Nephron (organoid): ENCODE data around the gene ALOX12.

ENCODE experiments used
- H3K27ac Mint-ChIP-seq, 3 experiments: 2 replicates each; pipeline ENCODE4 v1.8.0; 2020; ENCODE audit warnings: mixed read lengths in 3 of 3, mild to moderate bottlenecking in 2 of 3, moderate library complexity in 1 of 3
- H3K27me3 Mint-ChIP-seq: 2 replicates; pipeline ENCODE4 v1.8.0; 2021; ENCODE audit warnings: low read depth, mild to moderate bottlenecking, moderate library complexity, mixed read lengths
- H3K36me3 Mint-ChIP-seq: 2 replicates; pipeline ENCODE4 v1.8.0; 2020; ENCODE audit warnings: low read depth, mixed read lengths
- H3K4me1 Mint-ChIP-seq: 2 replicates; pipeline ENCODE4 v1.8.0; 2020; ENCODE audit warnings: mixed read lengths
- H3K4me3 Mint-ChIP-seq, 3 experiments: 2 replicates each; pipeline ENCODE4 v1.8.0; 2020; ENCODE audit warnings: mild to moderate bottlenecking in 3 of 3, mixed read lengths in 3 of 3, moderate library complexity in 2 of 3
- H3K9me3 Mint-ChIP-seq: 2 replicates; pipeline ENCODE4 v1.8.0; 2020; ENCODE audit warnings: mixed read lengths
- CTCF ChIP-seq, 3 experiments: fragments of 200-600 bp; sonication (generic); IDR thresholded peaks; one replicate each; pipeline ENCODE4 v1.5.0; 2021; ENCODE audit warnings: antibody characterized with exemption in 3 of 3; ENCODE audit not compliant: unreplicated experiment in 3 of 3

The ALOX12 gene

GRCh38 chr17:7029096-7029495, 33.2 kb downstream of the ALOX12 start:
- H3K27me3 Mint-ChIP-seq = peaks cover 43% of the 10 kb centered on the region
- no peaks in the 10 kb centered on the region for H3K36me3 Mint-ChIP-seq
- H3K27ac Mint-ChIP-seq = no peak overlapping the region
- no peak for TF ChIP-seq CTCF (IDR thresholded peaks at IDR 0.05; ENCODE audit: unreplicated experiment in 3 of 3)
- H3K4me1 Mint-ChIP-seq = no peaks in the 10 kb centered on the region
- H3K9me3 Mint-ChIP-seq = no peaks in the 10 kb centered on the region
- H3K4me3 Mint-ChIP-seq = peak overlapping the region in 1 of 3 experiments; percentile 17

GRCh38 chr17:7029659-7030058, 33.8 kb downstream of the ALOX12 start:
- no peak for TF ChIP-seq CTCF (IDR thresholded peaks at IDR 0.05; ENCODE audit: unreplicated experiment in 3 of 3)
- Mint-ChIP-seq H3K9me3 (no peaks in the 10 kb centered on the region), H3K4me1 (no peaks in the 10 kb centered on the region), H3K4me3 (no peak overlapping the region), H3K27ac (no peak overlapping the region), H3K36me3 (no peaks in the 10 kb centered on the region), H3K27me3 (peaks cover 37% of the 10 kb centered on the region)

- Mint-ChIP-seq H3K9me3 (no peaks in the 10 kb centered on the region), H3K4me1 (peaks cover 13% of the 10 kb centered on the region), H3K27me3 (peaks cover 11% of the 10 kb centered on the region), H3K36me3 (no peaks in the 10 kb centered on the region), H3K4me3 (peak overlapping the region; percentile 95 to 97 (median 96)), H3K27ac (peak overlapping the region; percentile 68 to 93 (median 88))
- no peak for TF ChIP-seq CTCF (IDR thresholded peaks at IDR 0.05; ENCODE audit: unreplicated experiment in 3 of 3)
Measured at GRCh38 chr17:7034955-7035590, 39.2 kb downstream of the ALOX12 start.

DNA sequence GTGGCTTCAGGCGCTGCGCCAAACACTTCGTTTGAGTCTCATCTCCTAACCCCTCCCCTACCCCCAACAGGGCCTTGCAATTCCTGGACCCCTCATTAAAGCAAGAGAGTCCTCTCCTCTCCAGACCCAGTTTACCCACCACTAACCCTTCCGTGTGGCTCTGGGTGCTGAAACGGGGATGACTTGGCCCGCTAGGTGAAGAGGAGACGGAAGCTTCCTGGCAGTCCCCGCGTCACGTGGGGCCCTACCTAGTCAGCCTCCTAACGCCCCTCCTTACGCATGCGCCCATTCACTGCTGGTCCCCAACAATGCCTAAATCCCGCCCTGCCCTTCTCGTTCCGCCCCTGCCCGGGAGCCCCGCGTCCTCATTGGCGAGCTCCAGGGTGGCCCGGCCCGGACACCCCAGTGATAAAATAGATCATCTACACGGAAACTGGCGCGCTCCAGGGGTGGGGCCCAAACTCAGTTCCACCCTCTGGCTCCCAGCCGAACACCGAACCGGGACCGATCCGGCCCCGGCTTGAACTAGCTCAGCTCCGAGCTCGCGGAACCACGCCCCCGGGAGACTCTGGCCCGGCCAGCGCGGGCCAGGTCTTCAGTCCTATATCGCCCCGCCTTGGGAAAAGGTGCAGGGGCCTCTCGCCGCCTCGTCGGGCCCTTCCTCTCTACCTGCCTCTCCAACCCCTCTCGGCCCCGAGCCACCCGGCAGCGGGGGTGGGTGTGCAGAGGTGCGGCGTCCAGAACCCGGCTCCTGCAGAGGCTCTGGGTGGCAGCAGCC, 39.9 kb downstream of the ALOX12 start, which contains the start of gene SLC16A13:
TSS of gene SLC16A13 (plus strand) at position 425 of the 778 bp plus-strand sequence. CDS start 368 bp downstream, outside the sequence.
- peaks cover 14% of the 10 kb centered on the region for H3K27me3 Mint-ChIP-seq
- no peak for TF ChIP-seq CTCF (IDR thresholded peaks at IDR 0.05; ENCODE audit: unreplicated experiment in 3 of 3)

DNA sequence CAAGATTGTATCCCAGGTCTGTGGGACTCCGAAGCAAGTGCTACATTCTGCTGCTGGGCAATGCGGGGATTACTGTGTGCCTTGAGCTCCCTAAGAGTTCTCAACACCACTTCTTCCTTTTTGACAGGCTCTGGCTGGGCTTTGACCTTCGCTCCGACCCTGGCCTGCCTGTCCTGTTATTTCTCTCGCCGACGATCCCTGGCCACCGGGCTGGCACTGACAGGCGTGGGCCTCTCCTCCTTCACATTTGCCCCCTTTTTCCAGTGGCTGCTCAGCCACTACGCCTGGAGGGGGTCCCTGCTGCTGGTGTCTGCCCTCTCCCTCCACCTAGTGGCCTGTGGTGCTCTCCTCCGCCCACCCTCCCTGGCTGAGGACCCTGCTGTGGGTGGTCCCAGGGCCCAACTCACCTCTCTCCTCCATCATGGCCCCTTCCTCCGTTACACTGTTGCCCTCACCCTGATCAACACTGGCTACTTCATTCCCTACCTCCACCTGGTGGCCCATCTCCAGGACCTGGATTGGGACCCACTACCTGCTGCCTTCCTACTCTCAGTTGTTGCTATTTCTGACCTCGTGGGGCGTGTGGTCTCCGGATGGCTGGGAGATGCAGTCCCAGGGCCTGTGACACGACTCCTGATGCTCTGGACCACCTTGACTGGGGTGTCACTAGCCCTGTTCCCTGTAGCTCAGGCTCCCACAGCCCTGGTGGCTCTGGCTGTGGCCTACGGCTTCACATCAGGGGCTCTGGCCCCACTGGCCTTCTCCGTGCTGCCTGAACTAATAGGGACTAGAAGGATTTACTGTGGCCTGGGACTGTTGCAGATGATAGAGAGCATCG, 42.4 kb downstream of the ALOX12 start:
- peak overlapping the region; percentile 63 to 69 (median 63) for H3K4me3 Mint-ChIP-seq
- H3K27ac Mint-ChIP-seq = no peak overlapping the region
- no peaks in the 10 kb centered on the region for H3K36me3 Mint-ChIP-seq
- no peaks in the 10 kb centered on the region for H3K9me3 Mint-ChIP-seq
- TF ChIP-seq CTCF (IDR thresholded peaks at IDR 0.05; ENCODE audit: unreplicated experiment in 3 of 3) = no peak
- H3K4me1 Mint-ChIP-seq = peaks cover 24% of the 10 kb centered on the region
- peaks cover 37% of the 10 kb centered on the region for H3K27me3 Mint-ChIP-seq

More for the DNA sequence above, 39.9 kb downstream of the ALOX12 start, which contains the start of gene SLC16A13:
- Mint-ChIP-seq H3K9me3 (no peaks in the 10 kb centered on the region), H3K4me1 (peaks cover 13% of the 10 kb centered on the region), H3K27ac (peak within 1 kb of the TSS; percentile 68 to 93 (median 88)), H3K4me3 (peak within 1 kb of the TSS; percentile 95 to 97 (median 96)), H3K36me3 (no peaks in the 10 kb centered on the region)
